ELF-1 (cell line): ENCODE measurements around the gene TMEM163.

Source experiments
- DNase-seq: peaks from one replicate; pipeline ENCODE4 v3.0.0-alpha.2; 2016; ENCODE audit warnings: low read depth, low spot score

The TMEM163 gene

DNA sequence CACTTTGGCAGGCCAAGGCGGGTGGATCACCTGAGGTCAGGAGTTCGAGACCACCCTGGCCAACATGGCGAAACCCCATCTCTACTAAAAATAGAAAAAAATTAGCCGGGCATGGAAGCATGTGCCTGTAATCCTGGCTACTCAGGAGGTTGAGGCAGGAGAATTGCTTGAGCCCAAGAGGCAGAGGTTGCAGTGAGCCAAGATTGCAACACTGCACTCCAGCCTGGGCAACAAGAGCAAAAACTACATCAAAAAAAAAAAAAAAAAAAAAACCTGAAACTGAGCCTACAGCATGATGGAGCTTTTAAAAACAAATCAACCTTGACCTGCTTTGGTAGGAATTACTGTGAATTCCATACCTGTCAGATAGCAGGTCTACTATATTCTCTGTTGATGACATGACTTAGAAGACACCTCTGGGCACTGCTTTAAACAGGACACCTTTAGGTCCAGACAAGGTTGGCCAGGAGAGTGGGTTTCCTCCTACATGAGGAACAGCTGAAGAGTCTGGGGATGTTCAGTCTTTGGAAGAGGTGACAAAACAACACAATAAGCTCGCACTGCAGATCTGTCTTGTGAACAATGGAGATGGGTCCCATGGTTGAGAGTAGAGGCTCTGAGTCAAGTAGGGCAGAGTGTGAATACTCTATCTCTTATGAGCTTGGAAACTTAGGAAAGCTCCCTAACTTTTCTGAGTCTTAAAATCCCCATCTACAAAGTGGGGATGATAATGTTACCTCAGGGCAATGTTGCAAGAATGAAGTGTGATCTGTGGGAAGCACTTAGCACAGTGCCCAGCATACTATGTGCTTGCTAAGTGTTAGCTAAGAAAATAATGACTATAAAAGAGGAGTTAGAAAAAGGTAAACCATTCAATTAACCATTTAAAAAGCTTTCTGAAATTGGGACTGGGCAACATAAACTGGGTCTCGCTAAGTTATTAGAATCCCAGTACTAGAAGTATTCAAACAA is 25.2 kb downstream of the TMEM163 start:
- no peak for DNase-seq

- DNase-seq = no peak
These were observed 26.3 kb downstream of the TMEM163 start for GRCh38 chr2:134692499-134692898.

DNA sequence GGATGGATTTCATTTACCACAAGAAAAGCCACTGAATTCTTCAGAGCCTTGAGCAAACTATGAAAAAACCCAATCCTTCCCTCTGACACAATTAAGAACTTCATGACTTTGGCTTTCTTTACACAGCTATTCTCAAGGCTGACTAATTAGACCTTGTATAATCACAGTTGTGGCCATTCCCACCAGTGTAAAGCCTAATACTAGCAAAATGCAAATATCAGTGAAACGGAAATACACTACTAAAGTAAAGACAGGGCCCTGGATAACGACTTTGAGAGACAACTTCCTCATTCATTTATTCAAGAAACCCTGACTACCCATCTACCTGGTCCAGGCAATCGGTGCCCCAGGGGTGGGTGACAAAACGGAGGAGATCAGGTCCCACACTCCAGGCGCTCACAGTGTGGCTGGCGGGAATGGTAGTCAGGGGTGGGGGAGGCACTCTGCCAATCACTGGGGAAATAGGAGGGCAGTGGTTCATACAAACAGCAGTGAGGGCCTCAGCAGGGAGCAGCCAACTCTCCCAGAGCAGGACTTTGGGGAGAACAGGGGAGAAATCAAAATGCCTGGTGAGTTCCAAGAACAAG is 28.1 kb downstream of the TMEM163 start:
- DNase-seq = no peak

GRCh38 chr2:134689315-134689714 is 29.5 kb downstream of the TMEM163 start:
- DNase-seq = no peak

- no peak for DNase-seq
These were observed 32.8 kb downstream of the TMEM163 start for GRCh38 chr2:134685967-134686366.

DNA sequence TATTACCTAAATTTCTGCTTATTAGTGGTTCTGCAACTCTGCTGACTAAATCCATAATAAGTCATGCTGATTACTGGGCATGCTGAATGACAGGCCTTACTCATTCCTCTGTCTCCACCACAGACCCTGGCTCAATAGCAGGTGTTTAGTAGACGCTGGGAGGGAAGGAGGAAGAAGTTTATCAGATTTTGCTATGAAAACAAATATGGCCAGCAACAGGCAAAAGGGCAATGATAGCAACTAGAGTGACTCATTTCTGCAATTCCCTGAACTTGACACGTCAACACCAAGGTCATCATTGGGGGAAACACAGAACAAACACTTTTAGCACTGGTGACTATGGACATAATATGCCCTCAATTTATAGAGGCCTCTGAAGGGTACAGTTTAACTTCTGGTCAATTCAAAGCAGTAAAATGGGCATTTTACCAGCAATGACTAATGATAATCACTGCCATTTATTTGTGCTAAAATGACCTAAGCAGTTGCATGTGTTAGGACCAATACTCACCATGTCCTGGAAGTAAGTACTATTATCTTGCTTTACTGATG is 35.2 kb downstream of the TMEM163 start:
- no peak for DNase-seq

GRCh38 chr2:134682726-134683125 is 36.1 kb downstream of the TMEM163 start:
- DNase-seq = no peak

GRCh38 chr2:134681201-134681600 is 37.6 kb downstream of the TMEM163 start:
- no peak for DNase-seq

DNA sequence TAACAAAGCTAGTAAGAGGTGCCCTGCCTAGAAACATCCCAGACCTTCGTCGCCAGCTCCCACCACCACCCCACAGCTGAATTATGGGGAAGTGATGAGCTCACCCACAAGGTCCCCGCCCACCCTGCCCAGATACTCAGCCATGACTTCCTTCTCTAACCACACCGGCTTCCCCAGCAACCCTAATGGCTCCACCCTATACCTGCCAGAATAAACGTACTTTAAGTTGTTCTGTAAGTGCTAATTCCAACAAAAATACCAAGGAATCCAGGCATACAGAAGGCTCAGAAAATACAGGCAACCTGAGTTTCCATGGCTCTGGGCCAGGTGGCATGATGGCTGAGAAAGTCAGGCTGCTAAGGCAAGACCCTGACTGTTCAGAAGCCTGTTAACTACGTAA is 39.1 kb downstream of the TMEM163 start:
- no peak for DNase-seq

- no peak for DNase-seq
These were observed 39.5 kb downstream of the TMEM163 start for GRCh38 chr2:134679294-134679693.

DNA sequence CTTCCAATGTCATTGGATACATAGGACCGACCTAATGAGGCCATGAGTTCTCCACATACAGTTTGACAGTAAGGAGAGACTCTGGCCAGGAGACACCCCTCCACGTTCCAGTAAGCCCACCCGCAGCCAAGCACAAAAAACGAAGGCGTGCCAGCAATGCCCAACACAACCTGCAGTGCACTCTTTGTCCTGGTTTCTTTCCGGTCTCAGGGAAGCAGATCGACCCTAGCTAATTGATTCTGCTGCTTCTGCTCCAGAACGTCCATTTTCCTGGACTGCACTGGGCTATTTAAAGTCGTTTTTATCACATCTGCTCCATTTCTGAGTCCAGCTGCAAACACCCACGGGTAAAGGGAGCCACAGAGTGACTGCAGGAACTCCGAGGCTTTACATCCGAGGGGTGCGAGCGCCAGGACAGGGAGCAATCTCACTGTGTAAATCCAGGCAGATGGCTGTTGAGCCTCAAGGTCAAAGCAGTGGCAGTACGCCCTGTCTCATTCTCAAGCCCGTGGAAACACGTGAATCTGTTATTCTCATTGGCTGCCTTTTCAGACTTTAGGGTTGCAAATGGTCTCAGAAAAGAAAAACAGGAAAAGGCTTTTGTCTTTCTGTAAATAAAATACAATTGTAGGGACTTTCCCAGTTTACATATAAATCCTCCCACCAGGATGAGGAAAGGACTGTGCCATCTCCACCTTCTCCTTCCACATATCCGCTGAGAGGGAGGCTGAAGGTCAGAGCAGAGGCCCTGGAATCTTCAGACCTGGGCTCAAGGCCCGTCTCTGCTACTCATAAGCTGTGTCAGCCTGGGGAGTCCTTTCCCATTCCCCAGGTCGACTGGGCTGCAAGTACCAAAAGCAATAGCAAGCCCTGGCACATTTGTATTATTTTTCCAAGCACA is 40.7 kb downstream of the TMEM163 start:
- no peak for DNase-seq

DNA sequence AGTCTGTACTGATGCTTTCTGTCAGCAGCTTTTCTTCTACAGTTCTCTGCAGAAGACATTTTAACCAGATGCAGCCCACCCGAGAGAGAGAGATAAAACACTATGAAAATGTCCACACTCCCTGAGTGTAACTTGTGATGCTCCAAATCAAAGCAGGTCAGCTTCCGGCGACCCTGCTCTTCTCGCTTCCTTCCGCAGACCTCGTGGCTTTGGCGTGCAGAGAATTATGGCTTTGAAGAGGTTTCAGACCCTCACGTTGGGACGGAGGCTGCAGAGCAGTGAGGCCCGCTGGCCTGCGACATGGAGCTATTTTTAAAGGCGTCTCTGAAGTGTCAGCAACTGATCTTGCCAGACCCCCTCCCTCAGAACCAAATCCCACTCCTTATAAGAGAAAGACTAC is 41.8 kb downstream of the TMEM163 start:
- DNase-seq = no peak

DNA sequence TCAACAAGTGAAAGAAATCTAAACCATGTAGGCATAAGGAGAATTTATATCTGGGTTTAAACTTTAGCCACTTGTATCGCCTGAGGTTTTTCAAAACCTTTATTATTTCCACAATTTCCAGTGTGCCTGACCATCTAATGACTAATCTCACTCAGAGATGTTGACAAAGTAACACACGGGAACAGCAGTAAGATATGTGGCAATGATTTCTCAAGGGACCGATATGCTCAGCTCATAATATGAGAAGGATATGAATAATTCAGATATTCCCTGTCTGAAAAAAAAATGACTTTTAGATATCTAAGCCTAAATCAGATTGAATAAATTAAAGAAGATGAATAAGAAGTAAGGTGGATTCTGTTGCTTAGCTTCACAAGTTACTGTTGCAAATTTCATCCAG is 43.5 kb downstream of the TMEM163 start:
- no peak for DNase-seq

DNA sequence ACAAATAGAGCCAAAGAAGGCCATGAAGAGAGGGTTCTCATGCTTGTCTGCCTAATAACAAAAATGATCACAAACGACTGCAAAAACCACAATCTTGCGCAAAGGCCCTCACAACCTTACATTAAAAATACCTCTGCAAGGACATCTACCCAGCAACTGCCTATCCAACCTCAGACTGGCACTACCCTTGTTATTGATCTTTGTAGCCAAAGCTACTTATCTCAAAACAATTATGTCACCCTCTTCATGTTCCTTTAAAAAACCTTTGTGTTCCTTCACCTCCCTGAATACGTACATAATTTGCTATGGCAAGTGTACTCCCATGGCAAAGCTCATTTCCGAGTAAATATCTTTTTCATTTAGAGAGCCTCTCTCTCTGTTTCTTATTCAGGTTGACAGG is 44.1 kb downstream of the TMEM163 start:
- DNase-seq = no peak

- DNase-seq = peak; percentile 27
These were observed 47.3 kb downstream of the TMEM163 start for GRCh38 chr2:134671513-134671912.

GRCh38 chr2:134670955-134671354 is 47.8 kb downstream of the TMEM163 start:
- no peak for DNase-seq

- no peak for DNase-seq
These were observed 48.8 kb downstream of the TMEM163 start for GRCh38 chr2:134669731-134670669.

DNA sequence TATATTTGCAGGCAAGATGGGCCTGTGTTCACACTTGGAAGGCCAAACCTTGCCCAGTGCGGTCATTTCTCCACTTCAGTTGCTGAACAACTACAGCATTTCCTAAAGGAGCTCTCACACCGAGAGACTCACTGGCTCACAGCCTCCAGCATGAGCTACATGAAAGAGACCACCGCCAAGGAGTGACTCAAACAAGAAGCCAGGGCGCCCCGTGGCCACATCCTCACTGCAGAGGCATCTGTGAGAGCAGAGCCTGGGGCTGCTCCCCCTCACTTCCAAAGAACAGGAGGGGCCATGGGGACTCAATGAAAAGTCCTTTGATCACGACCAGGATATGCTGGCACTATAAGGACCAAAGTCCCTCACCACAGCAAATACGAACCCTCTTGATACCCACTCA is 50.0 kb downstream of the TMEM163 start:
- no peak for DNase-seq

GRCh38 chr2:134667541-134667940 is 51.3 kb downstream of the TMEM163 start:
- DNase-seq = no peak

DNA sequence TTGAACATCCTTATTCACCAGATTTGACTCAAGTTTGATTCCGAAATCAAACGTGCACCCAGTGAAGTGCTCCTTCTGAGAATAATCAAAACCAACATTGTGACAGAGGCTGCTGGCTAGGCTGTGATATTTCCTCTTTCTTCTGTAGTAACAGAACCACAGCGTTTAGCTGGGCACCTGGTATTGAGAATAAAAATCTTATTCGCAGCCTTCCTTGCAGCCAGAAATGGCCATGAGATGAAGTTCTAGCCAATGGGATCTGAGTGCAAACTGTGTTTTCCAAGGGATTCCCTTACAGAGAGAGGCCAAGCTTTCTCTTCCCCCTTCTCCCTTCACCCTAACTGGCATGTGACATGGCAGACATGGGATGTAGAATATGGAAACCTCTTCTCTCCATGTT is 51.7 kb downstream of the TMEM163 start:
- DNase-seq = no peak
